ENCODE measurements around the gene LPIN3. TPM values are rescaled to one million over a fixed set of nuclear protein-coding genes. Genes with fewer than 3 reads are reported as not detected.
A peak's percentile ranks its signal among the peaks of the same experiment; 100 is the strongest.

LPIN3 gene
- total RNA-seq, 1 experiment from 2014 or later = 3.8 TPM

DNA sequence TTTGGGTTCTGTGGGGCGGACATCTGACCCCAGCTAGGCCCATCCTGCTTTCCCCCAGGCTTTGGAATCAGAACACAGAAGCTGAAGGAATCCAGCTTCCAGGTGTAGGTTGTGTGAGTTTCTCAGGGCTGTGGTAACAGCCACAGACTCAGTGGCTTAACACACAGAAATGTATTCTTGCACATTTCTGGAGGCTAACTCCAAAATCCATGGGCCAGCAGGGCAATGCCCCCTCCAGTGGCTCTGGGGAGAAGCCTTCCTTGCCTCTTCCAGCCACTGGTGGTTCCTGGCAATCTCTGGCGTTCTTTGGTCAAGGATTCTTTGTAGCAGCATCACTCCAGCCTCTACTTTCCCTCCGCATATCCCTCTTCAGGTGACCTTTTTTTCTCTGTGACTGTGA lies 27.3 kb downstream of the LPIN3 start:
- Histone ChIP-seq H4K8ac (replicated peaks; ENCODE audit: insufficient read length, low read depth, low read length) (no peak overlapping the region), H4K20me1 (ENCODE audit: control insufficient read depth, insufficient read depth, insufficient read length) (no peaks in the 10 kb centered on the region), H4K5ac (ENCODE audit: insufficient read length, low read depth, low read length) (no peak overlapping the region), H3K23ac (ENCODE audit: insufficient read length, low read depth, low read length) (no peak overlapping the region), H3K56ac (ENCODE audit: insufficient read length, low read depth, low read length) (no peak overlapping the region), H3K27me3 (ENCODE audit: insufficient read depth, low read length) (peaks cover 19% of the 10 kb centered on the region), H3T11ph (ENCODE audit: low read length) (no peak overlapping the region), H2BK12ac (ENCODE audit: insufficient read length, low read depth, low read length) (no peak overlapping the region), H2BK5ac (ENCODE audit: insufficient read length, low read length) (no peak overlapping the region), H3K79me2 (ENCODE audit: insufficient read depth, low read length) (no peaks in the 10 kb centered on the region), H3K9ac (ENCODE audit: extremely low read depth, insufficient read length, low read length) (no peak overlapping the region), H4K91ac (ENCODE audit: insufficient read length, low read depth, low read length) (no peak overlapping the region), H2AFZ (ENCODE audit: low read length) (no peak overlapping the region), H2AK5ac (ENCODE audit: insufficient read length, low read length) (no peak overlapping the region), H3K9me3 (ENCODE audit: control insufficient read depth, low read depth, low read length) (peaks cover 4% of the 10 kb centered on the region), H2BK120ac (ENCODE audit: low read depth, low read length, poor library complexity, severe bottlenecking) (no peak overlapping the region), H3K27ac (ENCODE audit: insufficient read length, low read depth, low read length) (no peak overlapping the region), H3K4ac (ENCODE audit: low read depth, low read length) (no peak overlapping the region), H3K79me1 (ENCODE audit: insufficient read depth, low read depth, low read length, poor library complexity, severe bottlenecking) (no peaks in the 10 kb centered on the region), H3K4me2 (ENCODE audit: insufficient read depth, insufficient read length, low read length) (no peak overlapping the region), H3K18ac (ENCODE audit: insufficient read length, low read depth, low read length) (no peak overlapping the region), H2BK20ac (ENCODE audit: low read depth, low read length, poor library complexity, severe bottlenecking) (no peak overlapping the region), H3K23me2 (ENCODE audit: insufficient read length, low read depth, low read length, poor library complexity, severe bottlenecking) (peaks cover 3% of the 10 kb centered on the region), H3K14ac (ENCODE audit: insufficient read depth, low read length) (no peak overlapping the region), H2BK15ac (ENCODE audit: low read depth, low read length) (no peak overlapping the region), H3K4me1 (ENCODE audit: insufficient read depth, low read length) (no peaks in the 10 kb centered on the region)
- H3K4me1 Mint-ChIP-seq = peaks cover 10 to 11% of the 10 kb centered on the region in 2 experiments
- H3K9me3 Mint-ChIP-seq = peaks cover 7 to 16% of the 10 kb centered on the region in 2 experiments
- no peak for DNase-seq
- H3K4me3 Mint-ChIP-seq = peak overlapping the region in 1 of 2 experiments; percentile 88; a peak in 1 of 5 replicates
- no peak for TF ChIP-seq CTCF (conservative IDR thresholded peaks at IDR 0.05)
- no CpG with 5 or more reads among the region's 3 CpGs for WGBS (ENCODE audit: extremely low coverage, insufficient read length, low lambda C conversion rate)
- no peak overlapping the region for H3K27ac Mint-ChIP-seq
- H3K27me3 Mint-ChIP-seq (ENCODE audit: low read depth) = peaks cover 63% of the 10 kb centered on the region
- H3K36me3 Mint-ChIP-seq (ENCODE audit: insufficient read depth in 1 of 3, low read depth in 3 of 3) = peaks cover 0 to 10% (median 5%) of the 10 kb centered on the region in 3 experiments; a peak in 5 of 7 replicates

Data from H9 (cell line).